Measurements from ENCODE around the gene CFAP91.

Gene CFAP91

GRCh38 chr3:119743921-119744320, 41.1 kb downstream of the CFAP91 start:
- DNase-seq (ENCODE audit: low read depth in 2 of 2) = no peak

- DNase-seq (ENCODE audit: low read depth in 2 of 2) = no peak
Measured at GRCh38 chr3:119745942-119746341, 43.1 kb downstream of the CFAP91 start.

GRCh38 chr3:119746423-119746822, 43.6 kb downstream of the CFAP91 start:
- no peak for DNase-seq (ENCODE audit: low read depth in 2 of 2)

- DNase-seq (ENCODE audit: low read depth in 2 of 2) = no peak
Measured at GRCh38 chr3:119747357-119747756, 44.5 kb downstream of the CFAP91 start.

- no peak for DNase-seq (ENCODE audit: low read depth in 2 of 2)
Measured at GRCh38 chr3:119748991-119749390, 46.2 kb downstream of the CFAP91 start.

- no peak for DNase-seq (ENCODE audit: low read depth in 2 of 2)
Measured at GRCh38 chr3:119751423-119751822, 48.6 kb downstream of the CFAP91 start.
